ENCODE results near the gene BTN1A1.
"Not testable (repeated sequence)": the region's sequence is repeated elsewhere in the genome, so short reads cannot be mapped to it uniquely, and the experiment has no call there.

Gene BTN1A1

DNA sequence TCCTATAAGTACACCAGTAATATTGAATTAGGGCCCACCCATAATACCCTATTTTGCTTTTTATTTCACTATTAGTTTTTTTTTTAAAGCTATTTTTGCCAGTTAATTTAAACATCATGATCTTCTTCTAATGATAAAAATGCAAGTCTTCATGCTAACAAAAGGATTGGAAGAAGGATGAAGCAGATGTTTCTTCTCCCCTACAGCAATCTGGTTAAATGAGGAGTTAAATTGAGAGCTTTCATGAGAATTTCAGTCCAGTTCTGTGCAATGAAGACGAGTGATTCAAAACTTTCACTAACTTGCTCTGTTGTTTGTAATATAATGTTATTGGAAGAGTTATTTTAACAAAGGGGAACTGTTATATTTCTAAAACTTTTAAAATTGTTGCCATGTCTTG, 41.5 kb downstream of the BTN1A1 start:
- DNase-seq, result no peak

DNA sequence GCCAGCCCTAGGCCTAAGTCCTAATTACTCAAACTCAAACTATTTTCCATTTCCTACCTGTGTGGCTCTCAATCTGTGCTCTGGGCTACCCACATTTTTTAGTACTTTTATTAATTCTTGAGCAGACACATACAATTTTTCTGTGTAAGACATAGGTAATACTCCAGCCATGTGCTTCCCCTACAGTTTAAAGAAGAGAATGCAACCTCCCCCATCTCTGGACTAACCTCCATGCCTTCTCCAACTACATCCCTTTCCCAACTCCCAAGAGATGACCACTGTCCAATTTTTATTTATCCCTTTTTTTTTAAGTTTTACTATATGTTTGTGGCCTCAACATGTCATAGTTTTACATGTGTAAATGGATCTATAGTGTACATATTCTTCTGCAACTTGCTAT, 43.9 kb downstream of the BTN1A1 start:
- no peak for DNase-seq

DNA sequence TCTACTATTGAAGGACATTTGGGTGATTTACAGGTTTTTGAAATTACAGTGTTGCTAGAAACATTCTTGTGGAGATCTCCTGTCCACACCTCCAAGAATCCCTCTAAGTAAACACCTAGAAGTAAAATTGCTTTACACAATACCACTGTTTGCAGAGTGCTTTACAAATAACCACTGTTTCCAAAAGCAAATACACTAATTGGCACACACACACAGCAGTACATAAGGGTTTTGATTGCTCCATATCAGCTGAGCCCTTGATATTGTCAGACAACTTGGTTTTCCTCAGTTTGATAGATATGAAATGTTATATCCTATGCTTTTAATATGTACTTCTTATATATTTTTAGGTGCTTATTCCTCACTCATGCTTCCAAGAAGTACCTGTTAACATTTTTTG, 44.4 kb downstream of the BTN1A1 start:
- DNase-seq, result no peak

DNA sequence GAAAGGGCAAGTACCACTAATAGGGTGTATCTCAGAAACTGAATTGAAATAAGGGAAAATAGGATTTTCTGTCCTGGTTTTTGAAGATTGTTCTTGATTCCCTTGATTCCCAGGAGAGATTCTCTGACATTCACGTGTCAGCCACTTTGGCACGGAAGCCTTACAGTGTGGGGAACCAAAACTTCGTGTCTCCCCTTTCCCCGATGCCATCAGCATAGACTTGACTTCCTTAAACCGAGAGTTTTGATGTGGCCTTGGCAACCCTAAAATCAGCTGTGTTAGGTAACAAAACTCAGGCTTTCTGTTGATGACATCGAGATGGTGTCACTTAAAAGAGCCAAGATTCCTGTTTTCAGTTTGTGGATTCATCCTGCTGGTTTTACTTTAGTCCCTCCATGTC, 45.5 kb downstream of the BTN1A1 start:
- DNase-seq, result no peak

DNA sequence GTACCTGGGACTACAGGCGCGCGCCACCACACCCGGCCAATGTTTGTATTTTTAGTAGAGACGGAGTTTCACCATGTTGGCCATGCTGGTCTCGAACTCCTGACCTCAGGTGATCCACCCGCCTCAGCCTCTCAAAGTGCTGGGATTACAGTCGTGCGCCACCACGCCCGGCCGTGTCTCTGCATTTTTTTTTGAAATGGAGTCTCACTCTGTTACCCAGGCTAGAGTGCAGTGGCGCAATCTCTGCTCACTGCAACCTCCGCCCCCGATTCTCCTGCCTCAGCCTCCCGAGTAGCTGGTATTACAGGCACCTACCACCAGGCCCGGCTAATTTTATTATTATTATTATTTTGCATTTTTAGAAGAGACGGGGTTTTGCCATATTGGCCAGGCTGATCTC, 47.3 kb downstream of the BTN1A1 start:
- DNase-seq, result not testable (repeated sequence)

DNA sequence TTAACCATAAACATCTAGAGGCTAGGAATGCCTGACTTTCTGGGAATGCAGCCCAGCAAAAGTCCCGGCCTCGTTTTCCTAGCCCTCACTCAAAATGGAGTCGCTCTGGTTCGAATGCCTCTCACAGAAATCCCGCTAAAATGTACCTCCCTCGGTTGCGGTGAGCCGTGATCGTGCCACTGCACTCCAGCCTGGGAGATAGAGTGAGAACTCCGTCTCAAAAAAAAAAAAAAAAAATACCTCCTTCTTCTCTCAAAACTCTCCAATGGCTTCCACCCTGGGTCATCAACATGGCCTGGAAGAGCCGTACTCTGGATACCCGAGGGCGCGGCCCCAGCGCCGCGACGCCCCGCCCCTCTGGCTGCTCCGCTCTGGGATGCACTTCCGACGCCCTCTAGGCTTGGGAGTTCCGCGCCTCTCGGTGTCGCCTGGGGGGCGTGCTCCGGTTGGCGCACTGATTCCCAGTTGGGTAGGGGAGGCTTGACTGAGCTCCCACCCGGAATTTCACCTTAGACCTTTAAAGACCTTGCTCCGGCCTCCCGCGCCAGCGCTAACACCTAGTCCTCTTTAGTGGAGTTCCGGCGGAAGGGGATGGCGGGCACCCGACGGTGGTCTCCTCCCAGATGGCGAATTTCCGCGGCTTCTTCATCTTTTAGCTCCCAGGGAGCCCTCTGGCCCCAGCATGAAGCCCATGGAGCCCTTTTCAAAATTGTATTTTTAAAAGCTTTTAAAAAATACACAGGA, 50.3 kb downstream of the BTN1A1 start:
- peak; percentile 84 for DNase-seq

DNA sequence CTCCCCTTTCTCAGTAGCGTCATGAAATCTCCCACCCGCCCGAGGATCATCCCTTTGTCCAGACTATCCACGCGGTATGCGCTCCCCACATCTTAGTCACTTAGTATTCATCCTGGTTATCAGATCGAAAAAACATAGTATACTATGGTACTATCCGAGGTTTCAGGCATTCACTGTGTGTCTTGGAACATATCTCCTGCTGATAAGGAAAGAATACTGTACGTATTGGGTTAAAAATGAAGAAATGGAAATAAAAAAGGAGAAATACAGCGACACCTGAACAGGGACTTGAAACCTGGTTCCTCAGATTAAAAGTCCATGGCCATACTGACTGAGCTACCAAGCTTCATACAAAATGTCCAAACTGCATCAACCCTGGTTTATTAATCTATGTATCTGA, 52.1 kb downstream of the BTN1A1 start:
- DNase-seq, result no peak

DNA sequence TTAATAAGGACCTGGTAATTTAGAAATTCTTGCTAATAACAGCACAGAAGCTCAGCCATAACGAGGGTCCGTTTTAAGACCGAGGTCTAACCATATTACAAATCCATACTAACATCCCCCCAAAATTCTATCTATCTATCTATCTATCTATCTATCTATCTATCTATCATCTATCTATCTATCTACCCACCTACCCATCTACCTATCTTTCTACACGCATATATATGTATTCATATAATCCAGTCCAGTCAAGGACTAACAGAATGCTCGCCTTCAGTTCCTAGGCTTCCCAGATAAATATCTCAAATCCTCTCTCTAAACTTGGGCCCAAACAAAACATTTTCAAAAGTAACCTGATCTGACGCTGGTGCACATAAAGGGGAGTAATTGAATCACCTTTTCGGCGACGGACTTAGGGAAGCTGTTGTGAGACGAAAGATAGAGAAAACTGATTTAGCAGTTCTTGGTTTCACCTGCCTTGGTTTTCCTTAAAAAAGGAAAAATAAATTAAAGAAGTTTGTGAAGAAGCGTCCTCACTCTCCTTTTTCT, 52.6 kb downstream of the BTN1A1 start:
- no peak for DNase-seq

DNA sequence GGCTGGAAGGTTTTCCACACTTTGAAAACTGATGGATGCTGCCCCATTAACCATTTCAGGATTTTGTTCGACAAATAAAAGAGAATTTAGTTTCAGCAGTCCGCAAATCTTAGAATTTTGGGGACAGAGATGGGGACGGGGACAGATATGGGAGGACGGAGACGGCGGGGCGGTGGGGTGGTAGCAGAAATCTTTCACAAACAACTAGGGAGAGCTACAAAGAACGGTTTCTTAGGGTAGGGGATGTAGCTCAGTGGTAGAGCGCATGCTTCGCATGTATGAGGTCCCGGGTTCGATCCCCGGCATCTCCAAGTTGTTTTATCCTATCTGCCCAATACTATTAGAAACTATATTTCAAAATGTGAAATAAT, 53.1 kb downstream of the BTN1A1 start:
- peak; percentile 93 for DNase-seq

DNA sequence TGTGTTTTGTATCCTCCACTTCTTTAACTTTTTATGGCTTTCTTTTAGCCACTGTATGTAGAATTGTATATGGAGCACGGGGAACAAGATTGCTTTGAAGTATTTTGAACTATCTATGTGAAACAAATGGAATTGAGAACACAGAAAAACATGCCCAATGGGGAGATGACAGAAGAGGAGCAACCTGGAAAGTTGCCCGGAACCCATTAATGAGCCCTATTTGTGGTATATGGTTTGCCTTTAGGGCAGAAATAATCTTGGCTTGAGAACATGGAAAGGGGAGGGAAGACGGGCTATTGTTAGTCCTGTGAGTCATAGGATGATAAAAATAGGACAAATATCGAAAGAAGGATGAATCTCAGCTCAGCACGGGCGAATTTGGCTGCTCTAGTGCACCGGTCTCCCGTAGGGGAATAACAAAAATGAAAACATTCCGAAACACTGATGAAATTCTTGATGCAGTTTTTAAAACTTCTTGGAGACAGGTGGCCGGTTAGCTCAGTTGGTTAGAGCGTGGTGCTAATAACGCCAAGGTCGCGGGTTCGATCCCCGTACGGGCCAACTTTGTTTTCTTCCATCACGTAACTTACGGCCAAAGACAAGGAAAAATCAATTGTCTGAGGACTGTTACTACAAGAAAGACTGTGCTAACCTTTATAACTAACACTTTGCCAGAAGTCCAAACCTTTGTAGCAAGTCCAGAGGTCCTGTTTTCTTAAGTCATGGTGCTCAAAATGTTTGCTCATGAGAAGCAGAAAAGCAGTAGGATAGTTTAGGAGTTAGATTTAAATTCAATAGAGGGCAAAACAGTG, 53.7 kb downstream of the BTN1A1 start:
- DNase-seq, result peak; percentile 95

DNA sequence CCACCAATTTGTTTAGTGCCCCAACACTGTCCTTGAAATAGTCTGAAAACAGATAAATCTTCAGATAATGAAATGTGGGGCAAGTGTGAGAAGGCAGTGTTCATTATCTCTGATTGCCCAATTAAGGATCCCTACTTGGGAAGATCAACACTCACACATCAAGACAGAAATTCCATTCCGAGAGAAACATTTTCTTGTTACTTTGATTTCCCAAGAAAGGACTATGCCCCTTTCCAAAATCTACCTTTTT, 54.3 kb downstream of the BTN1A1 start:
- no peak for DNase-seq

DNA sequence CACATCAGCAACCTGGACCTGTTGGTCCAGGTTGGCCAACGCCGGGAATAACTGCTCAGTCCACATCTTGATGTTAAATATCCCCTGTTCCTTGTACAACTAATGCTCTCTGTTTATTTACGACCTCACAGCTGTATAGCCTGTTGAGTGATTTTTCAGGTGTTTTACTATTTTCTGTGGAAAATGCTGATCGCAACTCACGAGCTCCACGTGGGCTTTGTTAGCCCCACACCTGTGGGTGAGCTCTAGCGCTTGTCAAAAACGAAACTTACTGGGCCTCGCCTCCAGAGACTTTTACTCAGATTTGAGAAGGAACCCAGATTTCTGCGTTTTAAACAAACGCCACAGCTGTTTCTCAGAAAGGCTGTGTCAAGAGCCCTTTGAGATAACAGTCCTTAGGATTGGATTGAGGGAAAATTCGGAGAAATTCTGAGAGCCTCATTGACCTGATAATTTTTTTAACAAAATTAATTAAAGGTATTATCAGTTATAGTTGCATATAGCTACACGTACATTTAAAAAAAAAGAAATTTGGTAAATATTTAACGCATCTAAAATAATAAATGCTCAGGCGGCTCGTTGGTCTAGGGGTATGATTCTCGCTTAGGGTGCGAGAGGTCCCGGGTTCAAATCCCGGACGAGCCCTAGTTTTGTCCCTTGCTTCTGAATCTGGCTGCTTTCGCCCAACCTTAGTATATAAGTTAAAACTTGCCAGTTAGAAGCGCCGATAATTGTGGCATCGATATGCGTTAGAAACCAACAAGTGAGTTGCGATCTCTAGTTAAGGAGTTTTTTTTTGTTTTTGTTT, 54.8 kb downstream of the BTN1A1 start:
- peak; percentile 86 for DNase-seq

DNA sequence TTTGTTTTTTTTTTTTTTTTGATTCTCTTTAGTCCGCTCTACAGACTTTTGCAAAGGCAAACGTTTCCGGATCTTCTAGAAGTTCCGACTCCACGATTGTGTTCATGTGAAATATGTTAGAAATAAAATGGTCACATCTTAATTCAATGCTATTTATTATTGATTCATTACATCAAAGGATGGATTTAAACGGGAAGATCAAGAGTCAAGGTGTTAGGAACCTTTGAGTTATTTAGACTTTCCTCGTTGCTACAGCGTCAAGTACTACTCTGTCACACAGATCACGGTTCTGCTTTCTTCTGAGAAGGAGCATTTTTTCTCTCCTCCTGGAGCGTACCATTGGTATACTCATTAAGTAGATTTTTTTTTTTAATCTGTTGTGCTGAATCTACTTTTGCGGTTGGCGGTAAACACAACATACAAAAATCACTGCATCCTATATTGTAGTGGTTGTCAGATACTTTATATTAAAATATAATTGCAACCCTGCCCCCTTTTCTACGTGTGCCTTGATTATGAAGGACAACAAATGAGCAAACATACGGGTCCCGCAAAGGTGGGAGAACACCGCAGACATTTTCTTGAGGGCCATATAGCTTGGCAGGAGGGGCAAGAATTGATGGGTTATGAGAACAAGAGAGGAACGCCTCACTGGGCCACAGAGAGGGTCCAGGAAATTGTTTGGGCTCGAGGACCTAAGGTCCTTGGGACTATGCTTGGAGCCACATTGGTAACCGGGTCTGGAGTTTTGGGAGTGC, 55.6 kb downstream of the BTN1A1 start:
- no peak for DNase-seq

DNA sequence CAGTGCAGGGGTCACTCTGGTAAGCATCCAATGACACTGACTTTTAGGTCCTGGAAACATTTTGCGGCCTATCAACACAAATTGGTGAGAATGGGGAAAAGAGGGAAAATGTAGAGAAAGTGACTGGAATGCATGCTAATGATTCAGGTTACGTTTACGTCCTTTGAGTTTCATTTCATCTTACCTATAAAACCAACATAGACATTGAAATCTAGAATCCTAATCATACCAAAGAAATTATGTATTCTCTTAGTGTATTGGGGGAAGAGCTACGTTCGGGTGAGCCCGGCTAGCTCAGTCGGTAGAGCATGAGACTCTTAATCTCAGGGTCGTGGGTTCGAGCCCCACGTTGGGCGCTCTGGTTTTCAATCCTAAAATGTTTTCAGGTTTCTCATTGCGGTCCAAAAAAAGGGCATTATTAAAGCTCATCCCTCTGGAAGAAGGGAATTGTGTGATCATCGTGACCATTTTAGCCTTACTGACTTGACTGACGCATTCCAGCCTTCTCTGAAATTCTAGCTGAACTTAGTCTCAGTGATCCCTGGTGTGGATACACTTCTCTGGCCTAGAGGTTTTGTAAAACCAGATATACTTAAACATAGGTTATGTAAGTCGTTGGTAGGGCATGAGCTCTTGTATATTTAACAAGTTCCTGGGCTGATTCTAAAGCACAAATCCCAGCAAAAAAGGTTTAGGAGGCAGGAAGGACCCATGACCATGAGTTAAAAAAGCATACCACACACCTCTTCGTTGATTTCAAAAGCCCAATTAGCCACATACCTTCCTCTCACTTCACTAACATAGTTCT, 56.4 kb downstream of the BTN1A1 start:
- DNase-seq, result peak; percentile 86

All from activated CD8-positive, alpha-beta memory T cell treated with anti-CD3 and anti-CD28 coated beads, Interleukin-2, amount 50 U/mL, for 48 hours (primary cell).